Endodermal cell (in vitro differentiated cells): ENCODE data around the gene KCND3. TPM values are rescaled to one million over a fixed set of nuclear protein-coding genes. Genes with fewer than 3 reads are reported as not detected.
A peak's percentile ranks its signal among the peaks of the same experiment; 100 is the strongest.

Source experiments
- DNase-seq: peaks from one replicate; pipeline ENCODE4 v3.0.0-alpha.2; 2017
- H3K27ac ChIP-seq: 2 replicates; pipeline ENCODE4 v1.5.1; 2013; ENCODE audit warnings: mild to moderate bottlenecking, low read depth, low read length, moderate library complexity
- H3K27me3 ChIP-seq: 2 replicates; pipeline ENCODE4 v1.6.1; 2013; ENCODE audit warnings: mild to moderate bottlenecking, low read length, moderate library complexity; ENCODE audit not compliant: insufficient read depth, control insufficient read depth, poor library complexity, severe bottlenecking
- H3K36me3 ChIP-seq: 2 replicates; pipeline ENCODE4 v1.7.0; 2013; ENCODE audit warnings: mild to moderate bottlenecking, low read length, moderate library complexity; ENCODE audit not compliant: control insufficient read depth, insufficient read depth
- H3K4me1 ChIP-seq: one replicate; pipeline ENCODE4 v1.7.0; 2013; ENCODE audit warnings: low read length; ENCODE audit not compliant: control insufficient read depth, insufficient read depth
- H3K4me3 ChIP-seq: 2 replicates; pipeline ENCODE4 v1.5.1; 2013; ENCODE audit warnings: mild to moderate bottlenecking, low read length, moderate library complexity
- H3K9ac ChIP-seq: 2 replicates; pipeline ENCODE4 v1.6.1; 2013; ENCODE audit warnings: mild to moderate bottlenecking, low read length, moderate library complexity; ENCODE audit not compliant: poor library complexity, severe bottlenecking; ENCODE audit errors: extremely low read depth
- H3K9me3 ChIP-seq: 2 replicates; pipeline ENCODE4 v1.6.1; 2013; ENCODE audit warnings: mild to moderate bottlenecking, low read length, moderate library complexity; ENCODE audit not compliant: control insufficient read depth
- H3K27ac Mint-ChIP-seq: 2 replicates; pipeline ENCODE4 v1.8.0; 2020; ENCODE audit warnings: mixed read lengths
- H3K27me3 Mint-ChIP-seq: 2 replicates; pipeline ENCODE4 v1.8.0; 2021; ENCODE audit warnings: mild to moderate bottlenecking, mixed read lengths; ENCODE audit not compliant: insufficient read depth
- H3K36me3 Mint-ChIP-seq: 2 replicates; pipeline ENCODE4 v1.8.0; 2020; ENCODE audit warnings: low read depth, mixed read lengths
- H3K4me1 Mint-ChIP-seq: 2 replicates; pipeline ENCODE4 v1.8.0; 2020; ENCODE audit warnings: mixed read lengths
- H3K4me3 Mint-ChIP-seq: 2 replicates; pipeline ENCODE4 v1.8.0; 2020; ENCODE audit warnings: mild to moderate bottlenecking, moderate library complexity, mixed read lengths
- H3K9me3 Mint-ChIP-seq: 2 replicates; pipeline ENCODE4 v1.8.0; 2020; ENCODE audit warnings: mild to moderate bottlenecking, mixed read lengths
- CTCF ChIP-seq: fragments of 200-600 bp; sonication (generic); conservative IDR thresholded peaks from 2 replicates; pipeline ENCODE4 v1.5.0; 2021; ENCODE audit warnings: antibody characterized with exemption, mild to moderate bottlenecking
- WGBS, 2 experiments: methylation state at CpG; one replicate each; pipeline versions ENCODE4 v1.1.5 to v1.1.7; 2013; ENCODE audit warnings: missing lambda C conversion rate in 2 of 2, mixed read lengths in 1 of 2; ENCODE audit not compliant: insufficient coverage in 1 of 2, insufficient read length in 1 of 2; 5-methylcytosine and 5-hydroxymethylcytosine counted together
- total RNA-seq, 2 donors: library from RNA; stranded (reverse); fragmentation: NEBNext Ultra II Directional in 1 of 2; extraction: Animal tissue kit (Norgen Biotek cat#: 25700) in 1 of 2; gene quantifications; 2 replicates in 1 of 2; 3 replicates in 1 of 2; pipeline ENCODE4 v1.2.1, GENCODE V29; 2021

Gene KCND3
- total RNA-seq, 2 donors from 2014 or later = 0.13 TPM; not detected in 1

DNA sequence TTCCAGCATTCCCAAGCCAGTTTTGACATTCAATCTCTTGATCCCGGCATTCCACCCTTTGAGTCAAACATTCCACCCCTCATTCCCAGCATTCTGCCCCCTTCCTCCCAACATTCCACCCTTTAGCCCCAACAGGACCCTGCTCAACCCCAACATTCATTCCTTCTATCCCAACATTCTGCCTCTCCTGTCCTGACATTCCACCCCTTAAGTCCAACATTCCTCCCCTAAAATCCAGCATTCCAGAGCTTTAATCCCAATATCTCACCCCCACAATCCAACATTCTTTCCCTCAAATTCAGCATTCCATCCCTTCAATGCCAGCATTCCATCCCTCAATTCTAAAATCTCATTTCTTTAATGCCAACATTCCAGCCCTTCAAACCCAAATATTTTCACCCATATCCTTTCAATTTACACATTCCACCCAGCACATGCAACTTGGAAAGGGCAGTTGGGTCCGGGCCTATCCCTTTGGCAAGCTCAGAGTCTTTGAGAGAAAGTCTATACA lies 210.9 kb downstream of the KCND3 start:
- Mint-ChIP-seq H3K4me1 (peaks cover 6% of the 10 kb centered on the region), H3K27ac (peak overlapping the region; percentile 77), H3K4me3 (no peak overlapping the region), H3K27me3 (peaks cover 3% of the 10 kb centered on the region), H3K36me3 (no peaks in the 10 kb centered on the region), H3K9me3 (no peaks in the 10 kb centered on the region)
- Histone ChIP-seq H3K9me3 (no peaks in the 10 kb centered on the region), H3K36me3 (no peaks in the 10 kb centered on the region), H3K4me3 (no peak overlapping the region), H3K4me1 (no peaks in the 10 kb centered on the region), H3K9ac (no peak overlapping the region), H3K27ac (no peak overlapping the region), H3K27me3 (no peaks in the 10 kb centered on the region)
- no peak for TF ChIP-seq CTCF
- WGBS, 2 experiments = 78 to 85% methylated on average over 1 to 2 of the region's 2 CpGs
- no peak for DNase-seq

DNA sequence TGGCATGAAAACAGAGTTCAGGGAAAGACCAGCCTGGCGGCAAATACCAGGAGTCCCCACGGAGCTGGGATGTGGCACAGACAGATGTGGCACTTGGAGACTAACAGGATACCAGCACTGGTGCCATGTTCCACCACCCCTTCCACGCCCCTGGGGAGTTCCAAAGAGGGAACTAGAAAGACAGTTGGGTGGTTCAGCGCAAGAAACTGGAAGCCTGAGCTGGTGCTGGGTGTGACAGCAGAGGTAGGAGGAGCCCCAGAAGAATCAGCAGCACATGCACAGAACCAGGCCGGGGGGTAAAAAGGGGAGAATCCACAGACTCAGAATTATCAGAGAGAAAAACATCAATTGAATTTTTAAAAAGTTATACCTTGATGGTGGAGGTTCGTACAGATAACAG lies 211.4 kb downstream of the KCND3 start:
- 89 to 100% methylated on average over 2 to 6 of the region's 6 CpGs for WGBS, 2 experiments
- H3K4me1 Mint-ChIP-seq = peaks cover 6% of the 10 kb centered on the region
- Histone ChIP-seq H3K9ac (no peak overlapping the region), H3K9me3 (no peaks in the 10 kb centered on the region), H3K36me3 (no peaks in the 10 kb centered on the region), H3K4me3 (no peak overlapping the region), H3K27me3 (no peaks in the 10 kb centered on the region), H3K27ac (no peak overlapping the region), H3K4me1 (no peaks in the 10 kb centered on the region)
- no peaks in the 10 kb centered on the region for H3K9me3 Mint-ChIP-seq
- no peak overlapping the region for H3K4me3 Mint-ChIP-seq
- TF ChIP-seq CTCF = no peak
- H3K27me3 Mint-ChIP-seq = peaks cover 3% of the 10 kb centered on the region
- H3K27ac Mint-ChIP-seq = no peak overlapping the region
- DNase-seq = no peak
- no peaks in the 10 kb centered on the region for H3K36me3 Mint-ChIP-seq

DNA sequence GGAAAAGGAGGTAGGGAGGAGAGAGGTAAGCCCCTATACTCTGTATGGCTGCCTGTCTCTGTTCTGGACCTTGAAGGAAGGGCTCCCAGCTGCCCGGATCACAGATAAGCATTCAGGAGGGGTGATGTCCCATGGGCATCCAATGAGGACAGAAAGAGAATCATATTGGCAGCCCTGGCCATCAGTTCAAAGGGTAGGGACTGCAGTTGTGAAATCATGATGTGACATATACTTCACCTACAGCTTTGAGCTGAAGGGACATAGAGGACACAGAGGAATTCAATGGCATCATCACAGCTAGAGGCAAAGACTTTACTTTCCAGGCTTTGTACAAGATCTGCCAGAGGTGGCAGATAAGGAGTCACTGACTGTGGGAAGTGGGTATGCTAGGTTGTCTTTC lies 212.2 kb downstream of the KCND3 start:
- no peak overlapping the region for H3K27ac Mint-ChIP-seq
- Histone ChIP-seq H3K9me3 (no peaks in the 10 kb centered on the region), H3K27ac (no peak overlapping the region), H3K4me3 (no peak overlapping the region), H3K27me3 (no peaks in the 10 kb centered on the region), H3K36me3 (no peaks in the 10 kb centered on the region), H3K4me1 (no peaks in the 10 kb centered on the region), H3K9ac (no peak overlapping the region)
- no peaks in the 10 kb centered on the region for H3K36me3 Mint-ChIP-seq
- no peak for DNase-seq
- no peaks in the 10 kb centered on the region for H3K9me3 Mint-ChIP-seq
- TF ChIP-seq CTCF = no peak
- H3K4me1 Mint-ChIP-seq = peaks cover 6% of the 10 kb centered on the region
- WGBS, 2 experiments = 78 to 94% methylated on average over 1 of the region's 1 CpG
- H3K27me3 Mint-ChIP-seq = peaks cover 5% of the 10 kb centered on the region
- no peak overlapping the region for H3K4me3 Mint-ChIP-seq
